MM.1S (cell line): ENCODE measurements around the gene MKRN2.

Source experiments
- CTCF ChIP-seq: fragments of 300-600 bp; sonication (generic); IDR thresholded peaks from 2 replicates; pipeline ENCODE4 v1.5.1; 2016; ENCODE audit warnings: antibody characterized with exemption, low read length, mixed read lengths
- EZH2phosphoT487 ChIP-seq: fragments of 300-600 bp; sonication (generic); IDR thresholded peaks from 2 replicates; pipeline ENCODE4 v1.6.1; 2018; ENCODE audit warnings: antibody characterized with exemption, low read length

- TF ChIP-seq CTCF (no peak), EZH2phosphoT487 (no peak)
Observed at GRCh38 chr3:12591997-12592715, 35.3 kb downstream of the MKRN2 start.
